ENCODE results near the gene LIME1. TPM values are rescaled to one million over a fixed set of nuclear protein-coding genes. Genes with fewer than 3 reads are reported as not detected.
"Not testable (repeated sequence)": the region's sequence is repeated elsewhere in the genome, so short reads cannot be mapped to it uniquely, and the experiment has no call there.

LIME1 gene
- total RNA-seq, 2 experiments from 2014 or later: 7.3 to 10.2 TPM

DNA sequence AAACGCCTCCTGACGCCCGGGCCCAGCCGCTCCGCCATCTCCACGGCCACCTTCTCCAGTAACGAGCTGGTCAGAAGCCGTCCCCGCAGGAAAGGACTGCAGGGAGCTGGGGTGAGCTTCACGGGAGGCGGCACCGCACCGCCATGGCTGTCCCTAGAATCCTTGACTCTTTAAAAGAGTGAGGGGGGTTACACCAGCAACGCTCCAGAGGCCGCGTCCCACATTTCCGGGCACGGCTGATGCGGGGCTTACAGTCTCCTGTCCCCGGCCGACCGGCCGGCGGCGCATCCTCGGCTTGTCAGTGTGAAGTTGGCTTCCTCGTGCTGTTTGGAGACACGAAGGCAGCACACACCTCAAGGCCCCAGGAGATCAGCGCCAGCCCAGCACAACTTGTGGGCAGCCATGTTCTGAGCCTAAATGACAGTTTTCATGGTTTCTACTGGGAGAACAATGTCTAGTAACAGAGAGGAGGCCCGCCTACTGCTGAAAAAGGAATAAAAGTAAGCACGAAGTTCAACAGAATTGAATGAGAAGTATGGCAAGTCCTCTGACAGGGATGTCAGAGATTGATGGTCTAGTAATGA, 33.5 kb downstream of the LIME1 start:
- CTCF ChIA-PET: interaction anchor here (0.7 to 1.2 kb wide), 4 partner anchors 14 to 25 kb away, joined by 3 to 4 read pairs (median 4); no protein-coding TSS in a partner anchor
- no peaks in the 10 kb centered on the region for H3K36me3 Mint-ChIP-seq (ENCODE audit: low read depth)
- peaks cover 6% of the 10 kb centered on the region for H3K4me1 Mint-ChIP-seq
- H3K4me3 Mint-ChIP-seq: no peak overlapping the region
- POLR2A ChIA-PET: no interaction called here
- DNase-seq (no peak), ATAC-seq (no peak)
- H3K9me3 Mint-ChIP-seq (ENCODE audit: low read depth): no peaks in the 10 kb centered on the region
- H3K27ac Mint-ChIP-seq: no peak overlapping the region
- H3K27me3 Mint-ChIP-seq: no peaks in the 10 kb centered on the region
- intact Hi-C loops (cut with DNase I, micrococcal nuclease): no loop called here

GRCh38 chr20:63771046-63771707, 34.7 kb downstream of the LIME1 start:
- H3K4me3 Mint-ChIP-seq: no peak overlapping the region

DNA sequence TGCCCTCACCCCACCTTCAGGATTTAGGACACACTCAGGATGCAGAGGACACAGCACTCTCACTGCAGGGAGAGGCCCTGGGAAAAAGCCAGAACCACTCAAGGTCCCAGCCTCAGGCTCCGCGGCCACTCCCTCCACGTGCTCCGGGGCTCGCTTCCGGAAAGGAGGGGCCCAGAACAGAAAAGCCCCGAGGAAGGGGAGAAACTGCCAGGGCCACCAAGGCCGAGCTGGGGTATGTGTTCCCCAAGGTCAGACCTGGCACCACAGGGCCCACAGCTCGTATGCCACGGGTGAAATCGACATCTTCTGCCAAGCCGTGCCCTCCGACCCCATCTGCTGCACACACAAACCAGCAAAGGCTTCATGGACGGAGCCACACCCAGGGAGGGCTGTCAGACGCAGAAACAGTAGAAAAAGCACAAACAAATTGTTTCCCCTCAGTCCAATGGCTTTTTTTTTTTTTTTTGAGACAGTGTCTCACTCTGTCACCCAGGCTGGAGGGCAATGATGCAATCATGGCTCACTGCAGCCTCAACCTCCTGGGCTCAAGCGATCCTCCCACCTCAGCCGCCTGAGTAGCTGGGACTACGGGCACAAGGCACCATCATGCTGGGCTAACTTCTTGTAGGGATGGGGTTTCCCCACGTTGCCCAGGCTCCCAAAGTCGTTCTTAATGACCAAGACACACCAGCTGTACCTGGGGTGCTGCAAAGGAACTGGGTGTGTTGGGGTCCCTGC, 36.5 kb downstream of the LIME1 start:
- no peaks in the 10 kb centered on the region for H3K9me3 Mint-ChIP-seq (ENCODE audit: low read depth)
- CTCF ChIA-PET: interaction anchor here (0.6 to 0.8 kb wide), 2 partner anchors 10 to 558 kb away, joined by 3 read pairs; no protein-coding TSS in a partner anchor
- POLR2A ChIA-PET: no interaction called here

More at GRCh38 chr20:63771046-63771707, 34.7 kb downstream of the LIME1 start:
- no peak for ATAC-seq
- CTCF ChIA-PET: no interaction called here
- Mint-ChIP-seq H3K9me3 (ENCODE audit: low read depth) (no peaks in the 10 kb centered on the region), H3K4me1 (peaks cover 6% of the 10 kb centered on the region), H3K27ac (no peak overlapping the region), H3K36me3 (ENCODE audit: low read depth) (no peaks in the 10 kb centered on the region), H3K27me3 (no peaks in the 10 kb centered on the region)
- POLR2A ChIA-PET: no interaction called here
- DNase-seq: no peak
- intact Hi-C loops (cut with DNase I, micrococcal nuclease): no loop called here

DNA sequence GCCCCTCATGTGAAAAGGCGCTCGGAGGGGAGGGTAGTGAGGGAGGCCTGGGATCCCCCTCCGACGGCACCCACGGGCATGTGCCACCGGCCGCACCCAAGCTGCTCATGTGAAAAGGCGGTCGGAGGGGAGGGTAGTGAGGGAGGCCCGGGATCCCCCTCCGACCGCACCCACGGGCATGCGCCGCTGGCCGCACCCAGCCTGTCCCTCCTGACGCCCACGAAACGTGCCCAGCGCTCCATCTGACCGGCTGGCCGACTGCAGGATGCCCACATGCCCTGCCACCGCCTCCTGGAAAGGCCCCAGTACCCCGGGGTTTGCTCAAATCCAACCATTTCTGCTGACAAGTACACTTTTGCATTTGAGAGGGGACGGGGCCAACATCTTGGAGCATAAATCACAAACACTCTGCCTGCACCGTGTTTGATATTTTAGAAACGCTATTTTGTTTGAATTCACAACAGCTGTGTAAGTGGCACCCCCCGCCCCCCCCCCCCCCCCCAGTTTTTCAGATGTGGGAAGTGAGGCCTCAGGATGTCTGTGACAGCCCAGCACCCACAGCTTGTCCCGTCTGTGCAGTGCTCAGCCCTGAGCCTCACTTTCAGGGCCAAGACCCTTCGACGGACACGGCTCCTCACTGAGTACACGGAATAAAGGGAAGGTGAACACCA, 37.2 kb downstream of the LIME1 start:
- ATAC-seq (no peak), DNase-seq (no peak)
- intact Hi-C loops (cut with DNase I, micrococcal nuclease): no loop called here
- ChIA-PET POLR2A (no interaction called here), CTCF (interaction anchor here (0.6 to 3.8 kb wide), 4 partner anchors 10 to 559 kb away, joined by 3 to 12 read pairs (median 3); no protein-coding TSS in a partner anchor)
- no peaks in the 10 kb centered on the region for H3K9me3 Mint-ChIP-seq (ENCODE audit: low read depth)
- no peaks in the 10 kb centered on the region for H3K27me3 Mint-ChIP-seq
- no peak overlapping the region for H3K27ac Mint-ChIP-seq
- no peaks in the 10 kb centered on the region for H3K36me3 Mint-ChIP-seq (ENCODE audit: low read depth)
- no peak overlapping the region for H3K4me3 Mint-ChIP-seq
- H3K4me1 Mint-ChIP-seq: peaks cover 6% of the 10 kb centered on the region

More for the DNA sequence above, 36.5 kb downstream of the LIME1 start:
- H3K36me3 Mint-ChIP-seq (ENCODE audit: low read depth): no peaks in the 10 kb centered on the region
- no peak for DNase-seq
- intact Hi-C loops (cut with DNase I, micrococcal nuclease): no loop called here
- H3K4me3 Mint-ChIP-seq: no peak overlapping the region
- no peak overlapping the region for H3K27ac Mint-ChIP-seq
- H3K27me3 Mint-ChIP-seq: no peaks in the 10 kb centered on the region
- peaks cover 6% of the 10 kb centered on the region for H3K4me1 Mint-ChIP-seq
- ATAC-seq: no peak

- intact Hi-C loops (cut with DNase I, micrococcal nuclease): no loop called here
These were observed 37.8 kb downstream of the LIME1 start for GRCh38 chr20:63774306-63774705.

DNA sequence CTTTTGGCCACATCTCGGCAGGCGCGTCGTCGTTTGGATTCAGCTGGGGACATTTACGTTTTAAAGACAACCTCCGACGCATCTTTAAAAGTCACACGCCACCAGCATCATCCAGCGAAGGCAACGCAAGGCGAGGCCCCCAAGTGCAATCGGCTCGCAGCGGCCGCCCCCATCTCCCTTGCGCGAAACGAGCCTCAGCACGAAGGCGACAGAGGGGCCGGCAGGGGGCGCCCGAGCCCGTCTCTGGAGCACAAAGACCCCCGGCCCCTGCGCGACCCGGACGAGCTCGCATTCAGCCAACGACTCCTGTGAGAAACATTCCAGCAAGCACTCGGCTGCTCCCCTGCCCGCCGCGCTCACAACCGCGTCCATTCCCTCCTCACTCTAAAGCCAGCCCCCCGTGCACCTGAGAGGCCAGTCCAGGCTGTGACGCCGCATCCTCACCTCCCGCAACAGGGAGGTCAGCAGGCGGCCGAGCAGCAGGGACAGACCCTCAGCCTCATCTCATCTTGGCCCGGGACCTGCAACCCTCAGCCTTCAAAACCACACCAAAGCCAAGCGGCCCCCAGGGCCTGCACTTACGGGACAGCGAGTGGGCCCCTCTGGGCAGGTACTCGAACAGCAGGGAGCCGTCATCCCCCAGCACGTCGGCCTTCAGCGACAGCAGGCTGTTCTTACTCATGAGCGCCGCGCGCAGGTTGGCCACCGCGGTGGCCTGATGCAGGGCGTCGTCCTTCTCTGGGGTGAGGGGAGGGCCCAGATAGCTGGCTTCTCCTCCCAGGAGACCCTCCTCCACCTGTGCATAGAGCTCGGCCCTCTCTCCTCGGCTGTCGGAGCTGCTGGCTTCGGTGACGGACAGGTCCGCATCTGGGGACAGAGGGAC, 38.9 kb downstream of the LIME1 start:
- no peaks in the 10 kb centered on the region for H3K36me3 Mint-ChIP-seq (ENCODE audit: low read depth)
- H3K9me3 Mint-ChIP-seq (ENCODE audit: low read depth): no peaks in the 10 kb centered on the region
- H3K27ac Mint-ChIP-seq: no peak overlapping the region
- CTCF ChIA-PET: interaction anchor here (0.6 to 3.8 kb wide), 7 partner anchors 10 to 238 kb away, joined by 3 to 12 read pairs (median 3); partner anchors contain the start of gene PTK6
- intact Hi-C loops (cut with DNase I, micrococcal nuclease): loop anchor here in 1 of 2 experiments (1.0 kb wide), 1 partner anchor 199 kb away; no protein-coding TSS in a partner anchor
- H3K4me3 Mint-ChIP-seq: peak overlapping the region; percentile 28
- peak; percentile 69 for DNase-seq
- peaks cover 8% of the 10 kb centered on the region for H3K4me1 Mint-ChIP-seq
- no peaks in the 10 kb centered on the region for H3K27me3 Mint-ChIP-seq
- peak; percentile 57 for ATAC-seq
- POLR2A ChIA-PET: interaction anchor here (0.5 to 0.7 kb wide), 2 partner anchors 62 to 113 kb away, joined by 3 to 4 read pairs; no protein-coding TSS in a partner anchor

More at GRCh38 chr20:63774306-63774705, 37.8 kb downstream of the LIME1 start:
- Mint-ChIP-seq H3K9me3 (ENCODE audit: low read depth) (no peaks in the 10 kb centered on the region), H3K27ac (peak overlapping the region; percentile 16), H3K27me3 (no peaks in the 10 kb centered on the region), H3K4me3 (no peak overlapping the region), H3K4me1 (peaks cover 6% of the 10 kb centered on the region), H3K36me3 (ENCODE audit: low read depth) (no peaks in the 10 kb centered on the region)
- ChIA-PET POLR2A (interaction anchor here (0.7 kb wide), 1 partner anchor 112 kb away, joined by 4 read pairs; no protein-coding TSS in a partner anchor), CTCF (interaction anchor here (0.6 to 3.8 kb wide), 4 partner anchors 11 to 237 kb away, joined by 3 to 12 read pairs (median 3); partner anchors contain the start of gene PTK6)
- no peak for ATAC-seq
- DNase-seq: no peak

- H3K27me3 Mint-ChIP-seq; intact Hi-C loops (cut with DNase I, micrococcal nuclease); H3K9me3 Mint-ChIP-seq (ENCODE audit: low read depth); H3K4me3 Mint-ChIP-seq; ATAC-seq; POLR2A ChIA-PET; DNase-seq; H3K27ac Mint-ChIP-seq; H3K36me3 Mint-ChIP-seq (ENCODE audit: low read depth): not testable (repeated sequence)
- peaks cover 17% of the 10 kb centered on the region for H3K4me1 Mint-ChIP-seq
- CTCF ChIA-PET: interaction anchor here (3.8 kb wide), 1 partner anchor 8 kb away, joined by 12 read pairs; no protein-coding TSS in a partner anchor
These were observed 40.4 kb downstream of the LIME1 start for GRCh38 chr20:63776875-63777274.

DNA sequence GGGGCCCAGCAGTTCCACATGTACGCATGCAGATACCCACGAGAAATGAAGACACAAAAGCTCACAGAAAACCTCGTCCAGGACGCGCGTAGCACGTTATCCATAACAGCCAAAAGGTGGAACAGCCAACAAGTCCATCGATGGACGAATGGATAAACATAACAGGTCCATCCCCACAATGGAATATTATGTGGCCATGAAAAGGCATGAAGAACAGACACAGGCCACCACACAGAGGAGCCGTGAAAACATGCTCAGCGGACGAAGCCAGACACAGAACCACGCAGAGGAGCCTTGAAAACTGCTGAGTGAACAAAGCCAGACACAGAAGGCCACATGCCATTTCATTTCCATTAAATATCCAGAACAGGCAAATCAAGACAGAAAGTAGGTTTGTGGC, 41.1 kb downstream of the LIME1 start:
- ChIA-PET POLR2A (no interaction called here), CTCF (interaction anchor here (0.9 to 3.8 kb wide), 3 partner anchors 8 to 180 kb away, joined by 3 to 12 read pairs (median 5); partner anchors contain the start of gene RTEL1)
- Mint-ChIP-seq H3K9me3 (ENCODE audit: low read depth) (no peaks in the 10 kb centered on the region), H3K27me3 (no peaks in the 10 kb centered on the region), H3K27ac (no peak overlapping the region), H3K4me3 (no peak overlapping the region), H3K4me1 (peaks cover 24% of the 10 kb centered on the region), H3K36me3 (ENCODE audit: low read depth) (no peaks in the 10 kb centered on the region)
- ATAC-seq: no peak
- DNase-seq: no peak
- intact Hi-C loops (cut with DNase I, micrococcal nuclease): no loop called here

- Mint-ChIP-seq H3K9me3 (ENCODE audit: low read depth) (no peaks in the 10 kb centered on the region), H3K27me3 (no peaks in the 10 kb centered on the region), H3K4me1 (peaks cover 26% of the 10 kb centered on the region), H3K4me3 (no peak overlapping the region), H3K27ac (no peak overlapping the region), H3K36me3 (ENCODE audit: low read depth) (no peaks in the 10 kb centered on the region)
- ATAC-seq (no peak), DNase-seq (no peak)
- CTCF ChIA-PET: interaction anchor here (0.9 to 1.0 kb wide), 3 partner anchors 15 to 179 kb away, joined by 3 to 5 read pairs (median 3); partner anchors contain the start of gene RTEL1
- POLR2A ChIA-PET: no interaction called here
- intact Hi-C loops (cut with DNase I, micrococcal nuclease): no loop called here
These were observed 41.7 kb downstream of the LIME1 start for GRCh38 chr20:63778034-63778752.

- Mint-ChIP-seq H3K4me3 (no peak overlapping the region), H3K36me3 (ENCODE audit: low read depth) (no peaks in the 10 kb centered on the region), H3K4me1 (peaks cover 26% of the 10 kb centered on the region), H3K9me3 (ENCODE audit: low read depth) (no peaks in the 10 kb centered on the region), H3K27me3 (no peaks in the 10 kb centered on the region), H3K27ac (no peak overlapping the region)
- intact Hi-C loops (cut with DNase I, micrococcal nuclease): no loop called here
- ChIA-PET POLR2A (no interaction called here), CTCF (interaction anchor here (1.0 kb wide), 1 partner anchor 15 kb away, joined by 3 read pairs; no protein-coding TSS in a partner anchor)
- no peak for ATAC-seq
- DNase-seq: no peak
These were observed 42.4 kb downstream of the LIME1 start for GRCh38 chr20:63778857-63779256.
